Bronchial epithelial cell (primary cell): ENCODE data around the gene CACNA2D3. TPM values are rescaled to one million over a fixed set of nuclear protein-coding genes. Genes with fewer than 3 reads are reported as not detected.

Experiments
- DNase-seq: peaks from one replicate; pipeline ENCODE4 v3.0.0-alpha.2; 2010; ENCODE audit warnings: low read depth
- FAIRE-seq: peaks from 2 replicates; lab custom pipeline; 2011; peaks lifted over from hg19 to GRCh38; lab: Jason Lieb, UNC
- H3K27me3 ChIP-seq: 2 replicates; pipeline ENCODE4 v1.5.1; 2011; ENCODE audit warnings: low read length; ENCODE audit not compliant: control insufficient read depth, insufficient read depth
- H3K36me3 ChIP-seq: 2 replicates; pipeline ENCODE4 v1.5.1; 2011; ENCODE audit warnings: low read length; ENCODE audit not compliant: control insufficient read depth, insufficient read depth
- H3K4me3 ChIP-seq: 2 replicates; pipeline ENCODE4 v1.5.1; 2011; ENCODE audit warnings: mild to moderate bottlenecking, low read depth, low read length, control low read depth
- CTCF ChIP-seq: IDR thresholded peaks from 2 replicates; pipeline ENCODE4 v1.5.1; 2011; ENCODE audit warnings: mild to moderate bottlenecking, moderate library complexity, low read length, control low read depth, inconsistent platforms; ENCODE audit not compliant: insufficient read depth, severe bottlenecking
- total RNA-seq: library from RNA; depleted of rRNA; stranded (reverse); fragments of >200 nt; gene quantifications from 2 replicates; pipeline ENCODE4 v1.2.1, GENCODE V29; 2014

Gene CACNA2D3
- total RNA-seq, 1 donor from 2014 or later, result not detected

DNA sequence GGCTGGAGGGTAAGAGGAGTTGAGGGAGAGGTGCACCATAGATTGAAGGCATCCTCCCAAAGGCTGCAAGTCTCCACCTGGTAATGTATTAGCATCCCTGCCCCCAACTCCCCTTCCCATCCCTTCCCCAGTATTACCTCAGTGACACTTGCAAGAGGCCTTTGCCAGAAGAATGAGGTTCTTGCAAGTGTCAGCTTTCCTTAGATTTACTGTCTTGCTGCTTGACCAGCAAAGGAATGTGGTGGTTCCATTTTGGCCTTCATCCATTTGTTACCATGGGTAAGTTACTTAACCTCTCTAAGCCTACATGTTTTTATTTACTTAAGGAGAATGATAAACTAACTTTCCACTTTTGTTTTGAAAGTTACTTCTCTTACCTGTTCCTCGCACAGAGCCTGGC lies 696.6 kb downstream of the CACNA2D3 start:
- no peak overlapping the region for H3K4me3 ChIP-seq
- DNase-seq, result no peak
- H3K27me3 ChIP-seq, result no peaks in the 10 kb centered on the region
- no peaks in the 10 kb centered on the region for H3K36me3 ChIP-seq
- FAIRE-seq, result no peak
- TF ChIP-seq CTCF, result no peak

DNA sequence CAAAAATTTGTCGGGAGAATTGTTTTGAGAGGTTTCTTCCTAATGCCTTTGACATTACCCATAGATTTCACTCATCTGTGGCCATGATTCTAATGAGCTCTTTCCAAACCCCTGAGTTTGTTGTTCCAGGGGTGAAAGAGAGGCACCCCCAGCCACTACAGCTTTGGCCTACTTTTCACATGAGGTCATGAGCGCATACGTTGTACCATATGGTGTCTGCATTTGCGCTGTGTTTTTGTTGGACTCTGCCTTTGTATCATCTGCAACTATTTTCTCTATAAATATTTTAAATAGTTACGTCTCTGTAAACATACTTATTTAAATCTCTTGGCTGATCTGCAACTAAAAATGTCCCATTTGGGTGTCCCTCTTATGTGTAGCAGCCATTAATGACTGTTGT lies 697.6 kb downstream of the CACNA2D3 start:
- no peak for FAIRE-seq

DNA sequence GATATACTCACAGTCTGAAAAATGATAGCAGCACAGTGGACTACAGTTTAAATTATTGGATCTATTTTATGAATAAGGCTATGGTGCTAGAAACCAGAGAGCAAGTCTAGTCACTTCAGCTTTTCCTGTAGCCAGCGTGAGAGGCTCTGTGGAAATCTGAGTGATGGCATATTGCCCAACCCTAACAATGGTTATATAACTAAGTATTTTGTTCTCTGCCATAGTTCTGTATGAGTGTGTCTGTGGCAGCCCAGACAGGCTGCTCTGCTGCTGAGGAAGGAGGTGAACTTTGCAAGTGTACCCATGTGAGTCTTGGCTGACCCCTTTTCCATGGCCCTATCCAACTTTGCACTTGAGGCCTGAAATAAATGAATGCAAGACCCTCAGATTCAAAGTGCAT lies 699.9 kb downstream of the CACNA2D3 start:
- no peak for FAIRE-seq
- no peaks in the 10 kb centered on the region for H3K27me3 ChIP-seq
- no peaks in the 10 kb centered on the region for H3K36me3 ChIP-seq
- H3K4me3 ChIP-seq, result no peak overlapping the region
- peak; percentile 78 for DNase-seq
- no peak for TF ChIP-seq CTCF

More for the DNA sequence above, 697.6 kb downstream of the CACNA2D3 start:
- Histone ChIP-seq H3K27me3 (no peaks in the 10 kb centered on the region), H3K4me3 (no peak overlapping the region), H3K36me3 (no peaks in the 10 kb centered on the region)
- DNase-seq, result no peak
- TF ChIP-seq CTCF, result no peak

DNA sequence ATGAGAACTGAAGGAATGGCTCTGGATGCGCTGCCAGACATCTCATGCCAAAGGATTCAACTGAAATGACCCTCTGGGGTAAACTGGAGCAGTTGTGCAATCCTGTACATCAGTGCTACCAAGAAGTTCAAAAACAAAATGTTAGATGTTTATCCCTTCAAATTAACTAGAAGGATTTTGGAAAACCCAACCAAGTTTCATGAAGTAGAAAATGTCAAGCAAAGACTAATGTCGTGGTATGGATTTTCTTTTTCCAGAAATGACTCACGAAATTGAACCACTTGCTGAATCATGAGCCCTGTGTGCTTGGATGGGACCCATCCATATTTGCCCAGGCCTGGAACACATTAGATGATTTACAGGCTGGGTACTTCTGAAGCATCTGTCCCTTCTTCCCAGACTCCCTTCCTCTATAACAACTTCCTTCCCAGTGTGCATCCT lies 703.9 kb downstream of the CACNA2D3 start:
- TF ChIP-seq CTCF, result no peak
- no peak overlapping the region for H3K4me3 ChIP-seq
- no peaks in the 10 kb centered on the region for H3K36me3 ChIP-seq
- no peak for FAIRE-seq
- peak; percentile 30 for DNase-seq
- no peaks in the 10 kb centered on the region for H3K27me3 ChIP-seq

GRCh38 chr3:54827056-54827687 lies 704.8 kb downstream of the CACNA2D3 start:
- H3K36me3 ChIP-seq, result no peaks in the 10 kb centered on the region
- no peak for TF ChIP-seq CTCF
- H3K27me3 ChIP-seq, result no peaks in the 10 kb centered on the region
- FAIRE-seq (no peak), DNase-seq (peak; percentile 69)
- no peak overlapping the region for H3K4me3 ChIP-seq

GRCh38 chr3:54827776-54828175 lies 705.4 kb downstream of the CACNA2D3 start:
- DNase-seq (no peak), FAIRE-seq (no peak)
- H3K36me3 ChIP-seq, result no peaks in the 10 kb centered on the region
- H3K27me3 ChIP-seq, result no peaks in the 10 kb centered on the region
- TF ChIP-seq CTCF, result no peak
- H3K4me3 ChIP-seq, result no peak overlapping the region
